HG03064 (cell line): ENCODE data around the gene VAMP1.
"Not testable (repeated sequence)": the region's sequence is repeated elsewhere in the genome, so short reads cannot be mapped to it uniquely, and the experiment has no call there.

Source experiments
- ATAC-seq: cut with Tn5 transposase; IDR thresholded peaks from one replicate; pipeline ENCODE4 v1.9.1; 2021; ENCODE audit warnings: low read depth; ENCODE audit not compliant: unreplicated experiment

The VAMP1 gene

DNA sequence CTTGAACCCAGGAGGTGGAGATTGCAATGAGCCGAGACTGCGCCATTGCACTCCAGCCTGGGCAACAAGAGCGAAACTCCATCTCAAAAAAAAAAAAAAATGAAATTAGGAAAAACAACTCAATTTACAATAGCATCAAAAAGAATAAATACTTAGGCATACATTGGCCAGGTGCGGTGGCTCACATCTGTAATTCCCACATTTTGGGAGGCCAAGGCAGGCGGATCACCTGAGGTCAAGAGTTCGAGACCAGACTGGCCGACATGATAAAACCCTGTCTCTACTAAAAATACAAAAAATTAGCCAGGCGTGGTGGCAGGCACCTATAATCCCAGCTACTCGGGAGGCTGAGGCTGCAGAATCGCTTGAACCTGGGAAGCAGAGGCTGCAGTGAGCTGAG is 42.7 kb downstream of the VAMP1 start:
- ATAC-seq, result not testable (repeated sequence)

DNA sequence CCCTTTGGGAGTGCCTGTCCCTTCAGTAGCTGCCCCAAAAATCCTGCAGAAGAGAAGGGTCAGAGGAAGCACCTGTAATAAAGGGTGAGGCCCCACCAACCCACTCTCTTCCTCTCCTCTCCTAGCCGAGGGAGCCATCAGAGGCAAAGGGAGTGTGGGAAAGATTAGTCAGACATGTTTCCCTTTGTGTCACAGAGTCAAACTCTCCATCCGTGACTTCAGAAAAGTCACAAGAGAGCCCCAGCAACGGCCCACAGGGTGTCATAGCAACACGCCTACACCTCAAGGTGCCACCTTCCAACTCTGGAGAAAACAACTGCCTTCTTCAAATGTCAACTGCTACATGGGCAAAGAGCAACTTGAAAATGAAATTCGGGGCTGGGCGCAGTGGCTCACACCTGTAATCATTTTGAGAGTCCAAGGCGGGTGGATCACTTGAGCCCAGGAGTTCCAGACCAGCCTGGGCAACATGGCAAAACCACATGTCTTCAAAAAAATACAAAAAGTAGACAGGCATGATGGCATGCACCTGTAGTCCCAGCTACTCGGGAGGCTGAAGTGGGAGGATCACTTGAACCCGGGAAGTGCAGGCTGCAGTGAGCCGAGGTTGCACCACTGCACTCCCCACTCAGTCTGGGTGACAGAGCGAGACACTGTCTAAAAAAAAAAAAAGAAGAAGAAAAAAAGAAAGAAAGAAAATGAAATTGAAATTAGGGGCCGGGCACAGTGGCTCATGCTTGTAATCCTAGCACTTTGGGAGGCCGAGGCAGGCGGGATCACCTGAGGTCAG is 43.4 kb downstream of the VAMP1 start:
- peak; percentile 57 for ATAC-seq

GRCh38 chr12:6425590-6426531 is 44.6 kb downstream of the VAMP1 start:
- no peak for ATAC-seq

GRCh38 chr12:6424866-6425265 is 45.6 kb downstream of the VAMP1 start:
- ATAC-seq, result no peak

DNA sequence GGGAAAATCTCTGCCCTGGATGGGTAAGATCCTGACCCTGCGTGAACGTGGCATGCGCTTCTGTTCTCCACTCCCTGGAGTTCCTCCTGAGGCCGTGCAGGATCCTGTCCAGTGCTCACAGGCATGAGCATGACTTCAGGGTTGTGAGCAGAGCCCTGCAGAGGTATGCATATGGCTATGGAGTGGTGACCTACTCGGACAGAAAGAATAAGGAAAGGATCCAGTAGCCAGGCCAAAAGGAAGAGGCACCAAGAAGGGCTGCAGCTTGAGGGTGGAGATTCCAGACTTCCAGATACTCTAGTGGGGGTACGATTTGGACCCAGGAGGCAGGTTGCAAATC is 46.5 kb downstream of the VAMP1 start:
- no peak for ATAC-seq

GRCh38 chr12:6423267-6424007 is 47.0 kb downstream of the VAMP1 start:
- no peak for ATAC-seq

DNA sequence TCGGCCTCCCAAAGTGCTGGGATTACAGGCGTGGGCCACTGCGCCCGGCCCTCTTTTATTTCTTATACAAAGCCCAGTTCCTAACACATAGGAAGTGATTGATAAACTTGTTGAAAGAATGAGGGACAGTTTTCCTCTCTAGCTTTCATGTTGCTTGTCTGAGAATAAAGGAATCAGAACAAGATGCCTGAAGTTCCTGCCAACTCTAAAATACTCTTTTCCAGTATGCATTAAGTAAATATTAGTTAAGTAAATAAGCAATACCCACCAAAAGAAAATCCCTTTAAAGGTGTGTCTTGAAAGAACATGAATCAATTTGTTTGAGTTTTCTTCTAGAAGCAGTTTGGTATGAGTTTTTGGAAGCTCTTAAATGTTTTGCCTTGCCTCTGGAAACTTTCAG is 50.1 kb downstream of the VAMP1 start:
- ATAC-seq, result no peak

DNA sequence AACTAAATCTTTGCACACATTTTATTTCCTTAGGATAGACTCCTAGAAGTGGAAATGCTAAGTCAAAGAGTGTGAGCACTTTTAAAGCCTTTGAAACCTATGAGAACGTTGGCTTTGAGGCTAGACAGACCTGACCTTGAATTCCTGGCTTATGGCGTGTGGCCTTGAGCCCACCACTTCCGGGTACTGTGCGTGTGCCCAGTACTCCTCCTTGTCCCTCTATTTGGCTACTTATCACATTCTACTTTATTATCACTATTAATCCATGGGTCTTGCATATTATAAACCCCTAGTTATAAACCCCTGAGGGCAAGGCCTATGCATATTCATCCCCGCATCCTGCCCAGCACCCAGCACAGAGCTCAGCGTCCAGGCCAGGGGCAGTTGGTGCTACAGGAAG is 51.7 kb downstream of the VAMP1 start:
- no peak for ATAC-seq

GRCh38 chr12:6416596-6416995 is 53.9 kb downstream of the VAMP1 start:
- no peak for ATAC-seq
